ENCODE measurements around the gene TMEM127. TPM values are rescaled to one million over a fixed set of nuclear protein-coding genes. Genes with fewer than 3 reads are reported as not detected.

TMEM127 gene
- total RNA-seq, 1 experiment from 2014 or later, result 25.3 TPM

GRCh38 chr2:96241227-96241626, 24.6 kb downstream of the TMEM127 start:
- BruUV-seq (replicated peaks), result no TSS peak
- H3K9me3 ChIP-seq (ENCODE audit: control insufficient read depth in 1 of 2, insufficient read depth in 1 of 2, low read depth in 1 of 2, low read length in 2 of 2), result no peaks in the 10 kb centered on the region
- intact Hi-C loops (cut with micrococcal nuclease), result no loop called here
- H3K4me2 ChIP-seq (ENCODE audit: low read length), result no peak overlapping the region
- TF ChIP-seq POLR2A (IDR thresholded peaks at IDR 0.05; ENCODE audit: borderline replicate concordance, extremely low read depth, insufficient read depth, insufficient read length) (no peak), ZNF274 (IDR thresholded peaks at IDR 0.05; ENCODE audit: low read depth, low read length) (no peak), RAD21 (IDR thresholded peaks at IDR 0.05; ENCODE audit: low read depth) (0 out of 2 replicates have a peak, but pooled peaks have one; percentile 7)
- ChIA-PET CTCF (no interaction called here), POLR2A (no interaction called here), RAD21 (ENCODE audit: low non-redundant PET in 1 of 2, low total read pairs in 2 of 2, uncharacterized antibody in 2 of 2, unreplicated experiment in 2 of 2) (no interaction called here)
- H3K27me3 ChIP-seq (ENCODE audit: insufficient read depth, low read length), result no peaks in the 10 kb centered on the region
- no peak overlapping the region for H2AFZ ChIP-seq (ENCODE audit: low read depth, low read length, poor library complexity, severe bottlenecking)
- H3K4me1 ChIP-seq (ENCODE audit: control insufficient read depth in 1 of 2, insufficient read depth in 2 of 2, low read length in 2 of 2), result no peaks in the 10 kb centered on the region
- no peaks in the 10 kb centered on the region for H3K79me2 ChIP-seq (ENCODE audit: insufficient read depth, low read length)
- no peak overlapping the region for H3K9ac ChIP-seq (ENCODE audit: low read length)
- no peak for ATAC-seq
- no peaks in the 10 kb centered on the region for H3K9me2 ChIP-seq (ENCODE audit: insufficient read depth)
- no peak for DNase-seq (ENCODE audit: low read depth, low spot score)
- H3K4me3 ChIP-seq (replicated peaks in 1 of 2; ENCODE audit: low read depth in 1 of 2, low read length in 2 of 2), result no peak overlapping the region
- no peaks in the 10 kb centered on the region for H4K20me1 ChIP-seq (ENCODE audit: insufficient read depth)
- no peak overlapping the region for H3K27ac ChIP-seq (ENCODE audit: low read depth, low read length)
- no peaks in the 10 kb centered on the region for H3K36me3 ChIP-seq (ENCODE audit: control insufficient read depth in 1 of 2, insufficient read depth in 2 of 2, low read length in 2 of 2)

GRCh38 chr2:96240341-96241038, 25.3 kb downstream of the TMEM127 start:
- H3K36me3 ChIP-seq (ENCODE audit: control insufficient read depth in 1 of 2, insufficient read depth in 2 of 2, low read length in 2 of 2), result no peaks in the 10 kb centered on the region
- no peak overlapping the region for H3K27ac ChIP-seq (ENCODE audit: low read depth, low read length)
- ATAC-seq (no peak), DNase-seq (ENCODE audit: low read depth, low spot score) (no peak)
- intact Hi-C loops (cut with micrococcal nuclease), result no loop called here
- ChIA-PET CTCF (no interaction called here), POLR2A (no interaction called here), RAD21 (ENCODE audit: low non-redundant PET in 1 of 2, low total read pairs in 2 of 2, uncharacterized antibody in 2 of 2, unreplicated experiment in 2 of 2) (no interaction called here)
- no peaks in the 10 kb centered on the region for H3K9me2 ChIP-seq (ENCODE audit: insufficient read depth)
- H2AFZ ChIP-seq (ENCODE audit: low read depth, low read length, poor library complexity, severe bottlenecking), result no peak overlapping the region
- H3K9me3 ChIP-seq (ENCODE audit: control insufficient read depth in 1 of 2, insufficient read depth in 1 of 2, low read depth in 1 of 2, low read length in 2 of 2), result no peaks in the 10 kb centered on the region
- H3K27me3 ChIP-seq (ENCODE audit: insufficient read depth, low read length), result no peaks in the 10 kb centered on the region
- no peaks in the 10 kb centered on the region for H3K4me1 ChIP-seq (ENCODE audit: control insufficient read depth in 1 of 2, insufficient read depth in 2 of 2, low read length in 2 of 2)
- TF ChIP-seq CEBPB (IDR thresholded peaks at IDR 0.05; ENCODE audit: low read depth) (no peak), SIN3A (IDR thresholded peaks at IDR 0.05; ENCODE audit: low read depth) (no peak), TCF7L2 (IDR thresholded peaks at IDR 0.05; ENCODE audit: borderline replicate concordance, extremely low read depth, insufficient read depth, insufficient read length) (no peak), CTCF (IDR thresholded peaks at IDR 0.05 in 2 of 3, conservative IDR thresholded peaks at IDR 0.05 in 1 of 3; ENCODE audit: borderline replicate concordance in 1 of 3, insufficient read depth in 1 of 3, low read depth in 2 of 3, low read length in 2 of 3) (no peak), ELF1 (IDR thresholded peaks at IDR 0.05; ENCODE audit: borderline replicate concordance, low read depth) (no peak), SRF (IDR thresholded peaks at IDR 0.05; ENCODE audit: low read depth) (no peak), EGR1 (IDR thresholded peaks at IDR 0.05; ENCODE audit: low read depth) (no peak), MAX (IDR thresholded peaks at IDR 0.05) (no peak), CBX3 (IDR thresholded peaks at IDR 0.05; ENCODE audit: low read depth) (no peak), FOSL1 (IDR thresholded peaks at IDR 0.05; ENCODE audit: low read depth) (no peak), POLR2A (IDR thresholded peaks at IDR 0.05; ENCODE audit: borderline replicate concordance, extremely low read depth, insufficient read depth, insufficient read length) (no peak), ATF3 (IDR thresholded peaks at IDR 0.05) (no peak), ZBTB33 (IDR thresholded peaks at IDR 0.05; ENCODE audit: extremely low read depth, insufficient replicate concordance, low read length) (no peak)
- no peak overlapping the region for H3K9ac ChIP-seq (ENCODE audit: low read length)
- no peaks in the 10 kb centered on the region for H3K79me2 ChIP-seq (ENCODE audit: insufficient read depth, low read length)
- BruUV-seq (replicated peaks), result no TSS peak
- no peaks in the 10 kb centered on the region for H4K20me1 ChIP-seq (ENCODE audit: insufficient read depth)
- no peak overlapping the region for H3K4me2 ChIP-seq (ENCODE audit: low read length)
- H3K4me3 ChIP-seq (replicated peaks in 1 of 2; ENCODE audit: low read depth in 1 of 2, low read length in 2 of 2), result no peak overlapping the region

All from HCT116 (cell line).